ENCODE data around the gene CCL27. TPM values are rescaled to one million over a fixed set of nuclear protein-coding genes. Genes with fewer than 3 reads are reported as not detected.

Gene CCL27
- total RNA-seq, 1 experiment from 2014 or later: 0.68 TPM

GRCh38 chr9:34654323-34655051 lies 8.0 kb downstream of the CCL27 start (continued):
- TF ChIP-seq, protein P1, sequence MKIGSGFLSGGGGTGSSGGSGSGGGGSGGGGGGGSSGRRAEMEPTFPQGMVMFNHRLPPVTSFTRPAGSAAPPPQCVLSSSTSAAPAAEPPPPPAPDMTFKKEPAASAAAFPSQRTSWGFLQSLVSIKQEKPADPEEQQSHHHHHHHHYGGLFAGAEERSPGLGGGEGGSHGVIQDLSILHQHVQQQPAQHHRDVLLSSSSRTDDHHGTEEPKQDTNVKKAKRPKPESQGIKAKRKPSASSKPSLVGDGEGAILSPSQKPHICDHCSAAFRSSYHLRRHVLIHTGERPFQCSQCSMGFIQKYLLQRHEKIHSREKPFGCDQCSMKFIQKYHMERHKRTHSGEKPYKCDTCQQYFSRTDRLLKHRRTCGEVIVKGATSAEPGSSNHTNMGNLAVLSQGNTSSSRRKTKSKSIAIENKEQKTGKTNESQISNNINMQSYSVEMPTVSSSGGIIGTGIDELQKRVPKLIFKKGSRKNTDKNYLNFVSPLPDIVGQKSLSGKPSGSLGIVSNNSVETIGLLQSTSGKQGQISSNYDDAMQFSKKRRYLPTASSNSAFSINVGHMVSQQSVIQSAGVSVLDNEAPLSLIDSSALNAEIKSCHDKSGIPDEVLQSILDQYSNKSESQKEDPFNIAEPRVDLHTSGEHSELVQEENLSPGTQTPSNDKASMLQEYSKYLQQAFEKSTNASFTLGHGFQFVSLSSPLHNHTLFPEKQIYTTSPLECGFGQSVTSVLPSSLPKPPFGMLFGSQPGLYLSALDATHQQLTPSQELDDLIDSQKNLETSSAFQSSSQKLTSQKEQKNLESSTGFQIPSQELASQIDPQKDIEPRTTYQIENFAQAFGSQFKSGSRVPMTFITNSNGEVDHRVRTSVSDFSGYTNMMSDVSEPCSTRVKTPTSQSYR (CRISPR knock-in tag; IDR thresholded peaks at IDR 0.05): no peak
- TF ChIP-seq PRRX2 (CRISPR knock-in tag; IDR thresholded peaks at IDR 0.05) (no peak), ZNF396 (CRISPR knock-in tag; IDR thresholded peaks at IDR 0.05; ENCODE audit: borderline replicate concordance) (no peak), ZNF232 (CRISPR knock-in tag; IDR thresholded peaks at IDR 0.05) (no peak), SP1 (CRISPR knock-in tag; conservative IDR thresholded peaks at IDR 0.05) (no peak), GRHL2 (CRISPR knock-in tag; IDR thresholded peaks at IDR 0.05; ENCODE audit: insufficient replicate concordance, severe bottlenecking) (no peak), ARID4B (CRISPR knock-in tag; IDR thresholded peaks at IDR 0.05; ENCODE audit: borderline replicate concordance) (no peak), NFYB (CRISPR knock-in tag; conservative IDR thresholded peaks at IDR 0.05; ENCODE audit: low read depth) (no peak), AFF4 (CRISPR knock-in tag; IDR thresholded peaks at IDR 0.05; ENCODE audit: borderline replicate concordance) (no peak), GTF2I (CRISPR knock-in tag; conservative IDR thresholded peaks at IDR 0.05) (no peak)
- TF ChIP-seq, protein P2, sequence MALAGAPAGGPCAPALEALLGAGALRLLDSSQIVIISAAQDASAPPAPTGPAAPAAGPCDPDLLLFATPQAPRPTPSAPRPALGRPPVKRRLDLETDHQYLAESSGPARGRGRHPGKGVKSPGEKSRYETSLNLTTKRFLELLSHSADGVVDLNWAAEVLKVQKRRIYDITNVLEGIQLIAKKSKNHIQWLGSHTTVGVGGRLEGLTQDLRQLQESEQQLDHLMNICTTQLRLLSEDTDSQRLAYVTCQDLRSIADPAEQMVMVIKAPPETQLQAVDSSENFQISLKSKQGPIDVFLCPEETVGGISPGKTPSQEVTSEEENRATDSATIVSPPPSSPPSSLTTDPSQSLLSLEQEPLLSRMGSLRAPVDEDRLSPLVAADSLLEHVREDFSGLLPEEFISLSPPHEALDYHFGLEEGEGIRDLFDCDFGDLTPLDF (CRISPR knock-in tag; IDR thresholded peaks at IDR 0.05): no peak
- TF ChIP-seq, protein P3, sequence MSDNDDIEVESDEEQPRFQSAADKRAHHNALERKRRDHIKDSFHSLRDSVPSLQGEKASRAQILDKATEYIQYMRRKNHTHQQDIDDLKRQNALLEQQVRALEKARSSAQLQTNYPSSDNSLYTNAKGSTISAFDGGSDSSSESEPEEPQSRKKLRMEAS (CRISPR knock-in tag; IDR thresholded peaks at IDR 0.05): no peak
